Duodenal mucosa (tissue), 2 donors: ENCODE data around the gene CD101.
A peak's percentile ranks its signal among the peaks of the same experiment; 100 is the strongest.

Experiments
- H3K27ac ChIP-seq: one replicate; pipeline ENCODE4 v1.7.0; 2013; ENCODE audit warnings: low read depth, low read length
- H3K27me3 ChIP-seq, 2 donors: one replicate each; pipeline ENCODE4 v1.7.0; 2013; ENCODE audit warnings: low read length in 2 of 2, control low read depth in 1 of 2; ENCODE audit not compliant: insufficient read depth in 2 of 2, control insufficient read depth in 1 of 2
- H3K36me3 ChIP-seq, 2 donors: one replicate each; pipeline ENCODE4 v1.7.0; 2013; ENCODE audit warnings: low read length in 2 of 2, control low read depth in 1 of 2; ENCODE audit not compliant: insufficient read depth in 2 of 2, control insufficient read depth in 1 of 2
- H3K4me1 ChIP-seq, 2 donors: one replicate each; pipeline ENCODE4 v1.7.0; 2013; ENCODE audit warnings: low read length in 2 of 2, control low read depth in 1 of 2; ENCODE audit not compliant: insufficient read depth in 2 of 2, control insufficient read depth in 1 of 2
- H3K4me3 ChIP-seq, 2 donors: one replicate each; pipeline ENCODE4 v1.7.0; 2013; ENCODE audit warnings: low read length in 2 of 2, low read depth in 1 of 2
- H3K9ac ChIP-seq, 2 donors: one replicate each; pipeline ENCODE4 v1.7.0; 2013; ENCODE audit warnings: low read length in 2 of 2, low read depth in 1 of 2
- H3K9me3 ChIP-seq, 2 donors: one replicate each; pipeline ENCODE4 v1.7.0; 2013; ENCODE audit warnings: low read length in 2 of 2, control low read depth in 1 of 2; ENCODE audit not compliant: control insufficient read depth in 1 of 2

CD101 gene

DNA sequence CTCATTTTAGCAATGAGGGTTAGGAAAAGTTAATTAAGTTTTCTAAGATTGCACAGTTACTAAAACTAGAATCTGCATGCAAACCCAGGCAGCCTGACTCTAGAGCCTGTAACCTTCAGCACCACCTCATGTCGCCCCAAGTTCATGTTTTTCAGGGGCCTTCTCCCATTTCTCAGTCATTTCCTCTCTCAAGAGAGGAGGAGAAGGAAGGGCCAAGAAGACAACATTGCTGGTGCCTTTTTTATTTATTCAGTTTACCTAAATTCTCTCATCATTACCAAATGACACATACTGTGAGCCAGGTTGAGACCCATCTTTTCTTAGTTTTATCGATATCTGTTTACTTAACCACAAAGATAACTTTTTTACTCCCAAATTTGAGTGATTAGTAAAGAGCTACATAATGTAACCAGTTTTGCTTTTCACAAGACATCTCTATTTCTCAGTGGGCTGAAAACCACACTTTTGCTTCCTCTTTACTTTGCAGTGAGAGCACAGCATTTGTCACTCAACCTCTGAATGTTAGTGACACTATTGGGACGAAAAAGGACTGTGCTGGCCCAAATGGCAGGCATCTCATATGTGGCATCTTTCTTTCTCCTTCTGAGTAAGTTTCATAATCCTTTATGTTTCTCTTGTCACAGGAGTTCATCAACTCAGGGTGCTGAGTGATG, at the start of gene CD101:
Gene CD101, plus strand, starts transcription at position 507 of the 674 bp plus-strand sequence. Its CDS starts 58 bp downstream, at position 565.
- H3K9me3 ChIP-seq, result no peaks in the 10 kb centered on the region
- H3K9ac ChIP-seq, result peak within 1 kb of the TSS in 1 of 2 donors; percentile 22
- H3K27ac ChIP-seq, result no peak within 1 kb of the TSS
- no peaks in the 10 kb centered on the region for H3K36me3 ChIP-seq
- peaks cover 0 to 8% of the 10 kb centered on the region in 2 donors for H3K4me1 ChIP-seq
- peak within 1 kb of the TSS in 1 of 2 donors; percentile 38 for H3K4me3 ChIP-seq
- H3K27me3 ChIP-seq, result no peaks in the 10 kb centered on the region

DNA sequence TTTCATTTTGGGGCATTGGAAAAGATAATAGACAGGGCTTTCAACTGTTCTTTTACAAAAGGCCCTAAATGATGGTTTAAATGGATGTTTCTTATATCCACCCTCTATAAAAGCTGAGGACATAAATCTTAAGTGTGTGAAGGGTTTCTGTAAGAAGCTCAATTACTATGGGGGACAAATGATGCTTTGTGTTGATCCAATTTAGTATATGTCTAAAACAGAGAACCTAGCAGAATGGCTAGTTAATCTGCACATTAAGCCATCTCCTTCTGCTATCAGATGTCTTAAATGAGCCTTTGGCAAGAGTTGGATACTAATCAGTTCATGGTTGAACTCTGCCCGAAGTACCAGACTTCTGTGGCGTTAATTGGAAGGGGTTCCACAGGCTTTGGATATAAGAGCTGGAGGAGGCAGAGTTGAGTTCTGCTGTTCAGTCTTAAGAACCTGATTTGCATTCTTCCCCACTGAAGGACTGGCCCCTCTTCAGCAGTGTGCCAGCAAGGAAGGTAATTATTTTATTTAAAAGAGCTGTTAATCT, 48.8 kb upstream of the CD101 start:
- H3K4me3 ChIP-seq, result no peak overlapping the region
- H3K27me3 ChIP-seq, result no peaks in the 10 kb centered on the region
- H3K4me1 ChIP-seq, result peaks cover 6 to 11% of the 10 kb centered on the region in 2 donors
- H3K9me3 ChIP-seq, result no peaks in the 10 kb centered on the region
- H3K27ac ChIP-seq, result no peak overlapping the region
- H3K36me3 ChIP-seq, result peaks cover 5 to 36% of the 10 kb centered on the region in 2 donors
- H3K9ac ChIP-seq, result no peak overlapping the region

DNA sequence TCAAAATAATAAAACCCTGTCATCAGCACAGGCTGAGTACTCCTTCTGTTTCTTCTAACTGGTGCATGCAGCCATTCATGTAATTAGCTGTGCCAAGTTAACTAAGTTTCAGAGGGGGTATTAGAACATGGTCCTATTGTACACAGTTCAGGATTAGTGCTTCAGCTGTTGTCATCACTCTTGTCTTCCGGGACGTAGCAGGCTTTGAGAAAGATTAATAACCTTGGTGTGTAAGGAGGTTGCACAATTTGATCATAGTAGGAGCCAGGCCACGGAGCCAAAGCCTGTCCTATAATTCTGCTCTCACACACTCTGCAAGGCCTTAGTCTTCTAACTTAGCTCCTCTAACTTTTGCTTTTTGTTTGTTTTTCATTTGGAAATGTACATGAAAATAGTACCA, 47.1 kb upstream of the CD101 start:
- Histone ChIP-seq H3K9ac (no peak overlapping the region), H3K27ac (no peak overlapping the region), H3K4me1 (peaks cover 6 to 16% of the 10 kb centered on the region in 2 donors), H3K9me3 (no peaks in the 10 kb centered on the region), H3K4me3 (no peak overlapping the region), H3K36me3 (peaks cover 3 to 25% of the 10 kb centered on the region in 2 donors), H3K27me3 (no peaks in the 10 kb centered on the region)

- H3K4me1 ChIP-seq, result peaks cover 6 to 16% of the 10 kb centered on the region in 2 donors
- peaks cover 0 to 21% of the 10 kb centered on the region in 2 donors for H3K36me3 ChIP-seq
- no peak overlapping the region for H3K27ac ChIP-seq
- no peaks in the 10 kb centered on the region for H3K9me3 ChIP-seq
- H3K4me3 ChIP-seq, result no peak overlapping the region
- no peaks in the 10 kb centered on the region for H3K27me3 ChIP-seq
- H3K9ac ChIP-seq, result no peak overlapping the region
Measured at GRCh38 chr1:116956378-116956777, 45.2 kb upstream of the CD101 start.

DNA sequence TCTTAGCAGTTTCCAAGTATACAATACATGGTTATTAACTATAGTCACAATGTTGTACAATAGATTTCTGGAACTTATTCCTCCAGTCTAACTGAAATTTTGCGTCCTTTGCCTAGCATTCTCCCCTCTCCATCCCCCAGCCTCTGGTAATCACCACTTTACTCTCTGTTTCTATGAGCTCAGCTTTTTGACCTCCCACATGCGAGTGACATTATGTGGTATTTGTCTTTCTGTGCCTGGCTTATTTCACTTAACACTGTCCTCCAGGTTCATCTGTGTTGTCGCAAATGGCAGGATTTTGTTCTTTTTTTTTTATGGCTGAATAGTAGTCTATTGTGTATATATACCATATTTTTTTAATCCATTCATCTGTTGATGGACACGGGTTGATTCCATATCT, 43.9 kb upstream of the CD101 start:
- Histone ChIP-seq H3K4me3 (no peak overlapping the region), H3K4me1 (peaks cover 6 to 16% of the 10 kb centered on the region in 2 donors), H3K36me3 (peaks cover 7 to 32% of the 10 kb centered on the region in 2 donors), H3K9ac (no peak overlapping the region), H3K27me3 (no peaks in the 10 kb centered on the region), H3K9me3 (no peaks in the 10 kb centered on the region), H3K27ac (no peak overlapping the region)

DNA sequence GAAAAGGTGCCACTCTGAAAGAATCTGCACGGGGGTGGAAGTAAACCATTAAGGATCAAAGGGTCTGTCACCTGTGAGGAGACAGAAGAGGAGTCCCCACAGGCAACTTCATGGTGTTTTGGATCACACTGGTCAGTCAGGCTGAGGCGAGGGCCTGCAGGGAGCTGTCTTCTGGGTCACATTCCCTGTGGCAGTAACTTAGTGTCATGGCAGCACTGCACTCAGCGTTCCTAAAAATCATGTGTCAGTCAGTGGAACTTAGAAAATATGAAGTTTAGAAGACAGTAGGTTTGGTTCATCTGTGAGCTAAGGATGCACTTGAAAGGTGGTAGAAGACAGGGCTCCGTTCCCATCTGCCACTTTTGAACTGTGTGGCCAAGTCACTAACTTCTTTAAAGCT, 43.5 kb upstream of the CD101 start:
- no peak overlapping the region for H3K9ac ChIP-seq
- H3K4me1 ChIP-seq, result peaks cover 8 to 12% of the 10 kb centered on the region in 2 donors
- H3K36me3 ChIP-seq, result peaks cover 11 to 37% of the 10 kb centered on the region in 2 donors
- H3K9me3 ChIP-seq, result no peaks in the 10 kb centered on the region
- no peak overlapping the region for H3K4me3 ChIP-seq
- H3K27ac ChIP-seq, result no peak overlapping the region
- H3K27me3 ChIP-seq, result no peaks in the 10 kb centered on the region

DNA sequence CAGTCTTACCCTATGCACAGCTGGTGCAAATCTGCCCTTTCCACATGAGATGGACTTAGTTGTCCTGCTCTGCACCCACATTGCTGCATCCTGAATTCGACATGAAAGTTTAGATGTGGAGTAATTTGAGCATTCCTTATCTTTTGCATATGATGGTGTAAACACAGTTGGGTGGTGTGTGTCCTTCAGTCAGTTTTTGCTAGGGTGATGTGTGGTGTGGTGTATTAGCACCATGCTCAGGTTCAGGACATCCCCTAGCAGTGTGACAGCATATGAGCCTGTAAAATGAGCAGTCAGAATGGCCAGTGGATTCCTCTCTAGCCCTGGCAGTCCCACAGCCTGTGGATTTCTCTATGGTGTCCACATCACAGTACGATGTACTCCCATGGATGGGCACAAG, 42.6 kb upstream of the CD101 start:
- Histone ChIP-seq H3K9ac (no peak overlapping the region), H3K4me1 (peaks cover 4 to 9% of the 10 kb centered on the region in 2 donors), H3K27me3 (no peaks in the 10 kb centered on the region), H3K36me3 (peaks cover 14 to 42% of the 10 kb centered on the region in 2 donors), H3K4me3 (no peak overlapping the region), H3K27ac (no peak overlapping the region), H3K9me3 (no peaks in the 10 kb centered on the region)

DNA sequence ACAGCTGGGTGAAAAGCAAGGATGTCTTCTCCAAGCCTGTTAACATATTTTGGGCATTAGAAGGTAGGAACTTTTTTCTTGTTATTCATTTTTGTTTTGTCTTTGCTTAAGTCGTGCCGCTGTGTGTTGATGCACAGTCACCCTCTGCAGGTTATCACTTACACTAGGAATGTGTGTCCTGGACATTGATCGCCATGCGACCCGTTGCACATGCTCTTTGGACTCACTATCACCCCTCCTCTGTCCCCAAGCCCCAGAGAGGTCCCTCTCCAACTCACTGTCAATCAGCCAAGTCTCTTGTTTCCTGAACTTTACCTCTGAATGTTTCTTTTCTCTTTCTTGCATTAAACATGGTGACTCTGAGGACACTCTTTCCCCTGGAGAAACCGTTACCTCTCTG, 40.0 kb upstream of the CD101 start:
- Histone ChIP-seq H3K9ac (no peak overlapping the region), H3K4me3 (no peak overlapping the region), H3K27ac (no peak overlapping the region)

DNA sequence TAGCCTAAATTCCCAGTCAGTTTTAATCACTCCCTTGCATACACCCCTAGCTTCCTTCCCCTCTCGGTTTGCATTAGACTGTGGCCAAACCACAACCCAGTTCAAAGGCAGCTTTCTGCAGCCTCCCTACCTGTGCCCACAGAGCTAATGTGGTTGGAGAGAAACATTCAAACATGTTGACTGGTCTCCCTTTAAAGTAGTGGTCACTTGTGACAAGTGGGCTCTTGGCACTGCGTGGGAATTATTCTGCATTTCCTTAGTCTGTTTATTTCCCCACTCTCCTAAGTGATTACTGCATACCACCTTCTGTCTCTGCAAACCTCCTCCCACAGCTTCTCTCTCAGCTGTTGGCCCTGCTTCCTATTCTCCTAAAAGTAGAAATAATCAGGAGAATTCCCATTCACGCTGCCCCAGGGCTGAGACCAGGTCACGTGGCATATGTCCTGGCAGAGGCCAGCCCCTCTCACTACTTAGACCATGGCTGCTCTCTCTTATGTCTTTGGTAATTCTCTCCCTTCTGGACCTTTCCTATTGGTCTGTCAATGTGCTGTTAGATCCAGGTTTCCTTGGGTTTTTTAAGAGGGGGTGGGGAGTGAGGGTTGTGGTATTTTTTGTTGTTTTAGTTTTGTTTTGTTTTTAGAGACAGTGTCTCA, 38.4 kb upstream of the CD101 start:
- H3K4me3 ChIP-seq, result peak overlapping the region in 1 of 2 donors; percentile 6
- H3K36me3 ChIP-seq, result peaks cover 16 to 51% of the 10 kb centered on the region in 2 donors
- peaks cover 4 to 9% of the 10 kb centered on the region in 2 donors for H3K4me1 ChIP-seq
- no peak overlapping the region for H3K9ac ChIP-seq
- H3K27ac ChIP-seq, result no peak overlapping the region
- no peaks in the 10 kb centered on the region for H3K27me3 ChIP-seq
- H3K9me3 ChIP-seq, result no peaks in the 10 kb centered on the region

More for the DNA sequence above, 40.0 kb upstream of the CD101 start:
- Histone ChIP-seq H3K36me3 (peaks cover 16 to 45% of the 10 kb centered on the region in 2 donors), H3K4me1 (peaks cover 4 to 9% of the 10 kb centered on the region in 2 donors), H3K27me3 (no peaks in the 10 kb centered on the region), H3K9me3 (no peaks in the 10 kb centered on the region)

GRCh38 chr1:116966791-116967190, 34.8 kb upstream of the CD101 start:
- no peaks in the 10 kb centered on the region for H3K27me3 ChIP-seq
- H3K4me3 ChIP-seq, result no peak overlapping the region
- no peak overlapping the region for H3K27ac ChIP-seq
- no peak overlapping the region for H3K9ac ChIP-seq
- H3K36me3 ChIP-seq, result peaks cover 12 to 37% of the 10 kb centered on the region in 2 donors
- H3K4me1 ChIP-seq, result peaks cover 4% of the 10 kb centered on the region in 2 donors
- no peaks in the 10 kb centered on the region for H3K9me3 ChIP-seq
